ENCODE data around the gene ATP10A. TPM values are rescaled to one million over a fixed set of nuclear protein-coding genes. Genes with fewer than 3 reads are reported as not detected.

The ATP10A gene
- total RNA-seq, 8 experiments from 2014 or later = 0.09 to 4.6 (median 0.97) TPM

GRCh38 chr15:25824618-25825017 is 38.5 kb downstream of the ATP10A start:
- in situ Hi-C loops (cut with MboI; ENCODE audit: low pct_unique_long_range_greater_than_20kb in 2 of 9, low sequenced_read_pairs in 9 of 9, unreplicated experiment in 9 of 9) = no loop called here

GRCh38 chr15:25812845-25813244 is 50.3 kb downstream of the ATP10A start:
- ATAC-seq (replicated peaks in 6 of 8) = no peak
- in situ Hi-C loops (cut with MboI; ENCODE audit: low pct_unique_long_range_greater_than_20kb in 2 of 9, low sequenced_read_pairs in 9 of 9, unreplicated experiment in 9 of 9) = no loop called here
- 0 to 100% (median 78%) methylated on average over 1 to 3 of the region's 3 CpGs; no CpG with 5 or more reads in 5 of the 10 experiments for WGBS, 10 experiments

More at GRCh38 chr15:25824618-25825017, 38.5 kb downstream of the ATP10A start:
- H3K27ac ChIP-seq = no peak overlapping the region
- peaks cover 3 to 7% of the 10 kb centered on the region in 2 donors for H3K4me1 ChIP-seq (replicated peaks in 1 of 2)
- ATAC-seq (replicated peaks in 6 of 8) = no peak
- WGBS, 10 experiments = 64 to 94% (median 78%) methylated on average over 2 to 6 of the region's 6 CpGs
- H3K4me3 ChIP-seq = no peak overlapping the region

GRCh38 chr15:25812073-25812472 is 51.1 kb downstream of the ATP10A start:
- no peak for ATAC-seq (replicated peaks in 6 of 8)
- Histone ChIP-seq H3K4me1 (replicated peaks in 1 of 2) (no peaks in the 10 kb centered on the region), H3K27ac (no peak overlapping the region), H3K4me3 (no peak overlapping the region)
- 71 to 100% (median 93%) methylated on average over 1 to 4 of the region's 4 CpGs; no CpG with 5 or more reads in 1 of the 10 experiments for WGBS, 10 experiments
- in situ Hi-C loops (cut with MboI; ENCODE audit: low pct_unique_long_range_greater_than_20kb in 2 of 9, low sequenced_read_pairs in 9 of 9, unreplicated experiment in 9 of 9) = no loop called here

More at GRCh38 chr15:25812845-25813244, 50.3 kb downstream of the ATP10A start:
- no peak overlapping the region for H3K27ac ChIP-seq
- H3K4me3 ChIP-seq = no peak overlapping the region
- H3K4me1 ChIP-seq (replicated peaks in 1 of 2) = no peaks in the 10 kb centered on the region

GRCh38 chr15:25811481-25811906 is 51.6 kb downstream of the ATP10A start:
- Histone ChIP-seq H3K27ac (no peak overlapping the region), H3K4me3 (no peak overlapping the region), H3K4me1 (replicated peaks in 1 of 2) (no peaks in the 10 kb centered on the region)
- ATAC-seq (replicated peaks in 6 of 8) = no peak
- WGBS, 10 experiments = 40 to 100% (median 91%) methylated on average over 1 to 6 of the region's 9 CpGs
- in situ Hi-C loops (cut with MboI; ENCODE audit: low pct_unique_long_range_greater_than_20kb in 2 of 9, low sequenced_read_pairs in 9 of 9, unreplicated experiment in 9 of 9) = no loop called here

- Histone ChIP-seq H3K4me3 (no peak overlapping the region), H3K27ac (no peak overlapping the region), H3K4me1 (replicated peaks in 1 of 2) (no peaks in the 10 kb centered on the region)
- WGBS, 10 experiments = 47 to 90% (median 65%) methylated on average over 2 to 9 of the region's 13 CpGs; no CpG with 5 or more reads in 2 of the 10 experiments
- in situ Hi-C loops (cut with MboI; ENCODE audit: low pct_unique_long_range_greater_than_20kb in 2 of 9, low sequenced_read_pairs in 9 of 9, unreplicated experiment in 9 of 9) = no loop called here
- no peak for ATAC-seq (replicated peaks in 6 of 8)
Measured at GRCh38 chr15:25810631-25811091, 52.5 kb downstream of the ATP10A start.

- ATAC-seq (replicated peaks in 6 of 8) = no peak
- in situ Hi-C loops (cut with MboI; ENCODE audit: low pct_unique_long_range_greater_than_20kb in 2 of 9, low sequenced_read_pairs in 9 of 9, unreplicated experiment in 9 of 9) = no loop called here
- H3K4me1 ChIP-seq (replicated peaks in 1 of 2) = no peaks in the 10 kb centered on the region
- 60 to 100% (median 78%) methylated on average over 1 to 5 of the region's 8 CpGs; no CpG with 5 or more reads in 2 of the 10 experiments for WGBS, 10 experiments
- H3K27ac ChIP-seq = no peak overlapping the region
- H3K4me3 ChIP-seq = no peak overlapping the region
Measured at GRCh38 chr15:25810154-25810553, 53.0 kb downstream of the ATP10A start.

- in situ Hi-C loops (cut with MboI; ENCODE audit: low pct_unique_long_range_greater_than_20kb in 2 of 9, low sequenced_read_pairs in 9 of 9, unreplicated experiment in 9 of 9) = no loop called here
- Histone ChIP-seq H3K27ac (no peak overlapping the region), H3K4me1 (replicated peaks in 1 of 2) (no peaks in the 10 kb centered on the region), H3K4me3 (no peak overlapping the region)
- 0 to 100% (median 64%) methylated on average over 1 to 2 of the region's 6 CpGs; no CpG with 5 or more reads in 2 of the 10 experiments for WGBS, 10 experiments
- ATAC-seq (replicated peaks in 6 of 8) = no peak
Measured at GRCh38 chr15:25807063-25807462, 56.1 kb downstream of the ATP10A start.

- Histone ChIP-seq H3K4me1 (replicated peaks in 1 of 2) (no peaks in the 10 kb centered on the region), H3K4me3 (no peak overlapping the region), H3K27ac (no peak overlapping the region)
- 13 to 100% (median 88%) methylated on average over 1 to 9 of the region's 12 CpGs; no CpG with 5 or more reads in 2 of the 10 experiments for whole genome bisulfite sequencing, 10 experiments
- no peak for ATAC-seq (replicated peaks in 6 of 8)
- in situ Hi-C loops (cut with MboI; ENCODE audit: low pct_unique_long_range_greater_than_20kb in 2 of 9, low sequenced_read_pairs in 9 of 9, unreplicated experiment in 9 of 9) = no loop called here
Measured at GRCh38 chr15:25805031-25805430, 58.1 kb downstream of the ATP10A start.

- in situ Hi-C loops (cut with MboI; ENCODE audit: low pct_unique_long_range_greater_than_20kb in 2 of 9, low sequenced_read_pairs in 9 of 9, unreplicated experiment in 9 of 9) = no loop called here
- WGBS, 10 experiments = 71 to 100% (median 88%) methylated on average over 1 to 6 of the region's 7 CpGs
- H3K27ac ChIP-seq = no peak overlapping the region
- peaks cover 0 to 3% of the 10 kb centered on the region in 2 donors for H3K4me1 ChIP-seq (replicated peaks in 1 of 2)
- ATAC-seq (replicated peaks in 6 of 8) = no peak
- no peak overlapping the region for H3K4me3 ChIP-seq
Measured at GRCh38 chr15:25804451-25804850, 58.7 kb downstream of the ATP10A start.

GRCh38 chr15:25803541-25803940 is 59.6 kb downstream of the ATP10A start:
- no peak for ATAC-seq (replicated peaks in 6 of 8)
- peaks cover 0 to 3% of the 10 kb centered on the region in 2 donors for H3K4me1 ChIP-seq (replicated peaks in 1 of 2)

GRCh38 chr15:25803036-25803435 is 60.1 kb downstream of the ATP10A start:
- ATAC-seq (replicated peaks in 6 of 8) = no peak
- H3K4me3 ChIP-seq = no peak overlapping the region
- peaks cover 0 to 7% of the 10 kb centered on the region in 2 donors for H3K4me1 ChIP-seq (replicated peaks in 1 of 2)
- in situ Hi-C loops (cut with MboI; ENCODE audit: low pct_unique_long_range_greater_than_20kb in 2 of 9, low sequenced_read_pairs in 9 of 9, unreplicated experiment in 9 of 9) = no loop called here
- 80 to 100% (median 95%) methylated on average over 2 to 4 of the region's 11 CpGs; no CpG with 5 or more reads in 5 of the 10 experiments for WGBS, 10 experiments
- H3K27ac ChIP-seq = no peak overlapping the region

More at GRCh38 chr15:25803541-25803940, 59.6 kb downstream of the ATP10A start:
- no peak overlapping the region for H3K4me3 ChIP-seq
- no peak overlapping the region for H3K27ac ChIP-seq
- WGBS, 10 experiments = 80 to 100% (median 87%) methylated on average over 1 to 8 of the region's 10 CpGs; no CpG with 5 or more reads in 5 of the 10 experiments
- in situ Hi-C loops (cut with MboI; ENCODE audit: low pct_unique_long_range_greater_than_20kb in 2 of 9, low sequenced_read_pairs in 9 of 9, unreplicated experiment in 9 of 9) = no loop called here

- Histone ChIP-seq H3K4me3 (no peak overlapping the region), H3K4me1 (replicated peaks in 1 of 2) (peaks cover 0 to 9% of the 10 kb centered on the region in 2 donors), H3K27ac (no peak overlapping the region)
- in situ Hi-C loops (cut with MboI; ENCODE audit: low pct_unique_long_range_greater_than_20kb in 2 of 9, low sequenced_read_pairs in 9 of 9, unreplicated experiment in 9 of 9) = no loop called here
- WGBS, 10 experiments = 20 to 100% (median 85%) methylated on average over 1 to 16 of the region's 16 CpGs; no CpG with 5 or more reads in 2 of the 10 experiments
- ATAC-seq (replicated peaks in 6 of 8) = no peak
Measured at GRCh38 chr15:25802285-25802830, 60.8 kb downstream of the ATP10A start.

- in situ Hi-C loops (cut with MboI; ENCODE audit: low pct_unique_long_range_greater_than_20kb in 2 of 9, low sequenced_read_pairs in 9 of 9, unreplicated experiment in 9 of 9) = no loop called here
- 47 to 90% (median 80%) methylated on average over 2 to 20 of the region's 24 CpGs; no CpG with 5 or more reads in 2 of the 10 experiments for WGBS, 10 experiments
- H3K4me3 ChIP-seq = no peak overlapping the region
- peaks cover 0 to 9% of the 10 kb centered on the region in 2 donors for H3K4me1 ChIP-seq (replicated peaks in 1 of 2)
- no peak overlapping the region for H3K27ac ChIP-seq
- no peak for ATAC-seq (replicated peaks in 6 of 8)
Measured at GRCh38 chr15:25801586-25802284, 61.4 kb downstream of the ATP10A start.
